ENCODE data around the gene RHAG.

DNA sequence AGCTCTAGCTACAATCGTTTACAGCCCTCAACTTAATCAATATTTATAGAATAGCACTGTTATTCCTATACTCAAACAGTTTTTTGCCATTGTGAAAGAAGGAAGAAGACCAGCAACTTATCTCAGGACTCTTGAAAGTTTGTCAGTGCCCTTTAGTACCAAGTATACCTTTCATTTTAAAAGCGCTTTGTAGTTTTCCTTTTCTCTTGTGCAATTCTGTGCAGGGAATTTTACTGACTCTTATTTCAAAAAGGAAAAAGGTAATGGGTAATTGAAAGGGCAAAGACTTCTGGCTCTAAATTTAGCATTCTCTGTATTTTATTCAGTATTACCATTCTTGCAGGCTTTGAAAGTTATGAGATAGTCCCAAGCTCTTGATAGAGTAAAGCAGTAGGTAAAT lies 16.8 kb upstream of the RHAG start:
- TF ChIP-seq POLR2A (IDR thresholded peaks at IDR 0.05) (no peak), EP300 (IDR thresholded peaks at IDR 0.05) (no peak)
- TF ChIP-seq, protein P1, sequence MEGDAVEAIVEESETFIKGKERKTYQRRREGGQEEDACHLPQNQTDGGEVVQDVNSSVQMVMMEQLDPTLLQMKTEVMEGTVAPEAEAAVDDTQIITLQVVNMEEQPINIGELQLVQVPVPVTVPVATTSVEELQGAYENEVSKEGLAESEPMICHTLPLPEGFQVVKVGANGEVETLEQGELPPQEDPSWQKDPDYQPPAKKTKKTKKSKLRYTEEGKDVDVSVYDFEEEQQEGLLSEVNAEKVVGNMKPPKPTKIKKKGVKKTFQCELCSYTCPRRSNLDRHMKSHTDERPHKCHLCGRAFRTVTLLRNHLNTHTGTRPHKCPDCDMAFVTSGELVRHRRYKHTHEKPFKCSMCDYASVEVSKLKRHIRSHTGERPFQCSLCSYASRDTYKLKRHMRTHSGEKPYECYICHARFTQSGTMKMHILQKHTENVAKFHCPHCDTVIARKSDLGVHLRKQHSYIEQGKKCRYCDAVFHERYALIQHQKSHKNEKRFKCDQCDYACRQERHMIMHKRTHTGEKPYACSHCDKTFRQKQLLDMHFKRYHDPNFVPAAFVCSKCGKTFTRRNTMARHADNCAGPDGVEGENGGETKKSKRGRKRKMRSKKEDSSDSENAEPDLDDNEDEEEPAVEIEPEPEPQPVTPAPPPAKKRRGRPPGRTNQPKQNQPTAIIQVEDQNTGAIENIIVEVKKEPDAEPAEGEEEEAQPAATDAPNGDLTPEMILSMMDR (IDR thresholded peaks at IDR 0.05) = no peak
